ENCODE data around the gene VIPR2. TPM values are rescaled to one million over a fixed set of nuclear protein-coding genes. Genes with fewer than 3 reads are reported as not detected.
A peak's percentile ranks its signal among the peaks of the same experiment; 100 is the strongest.
"Not testable (repeated sequence)": the region's sequence is repeated elsewhere in the genome, so short reads cannot be mapped to it uniquely, and the experiment has no call there.

Gene VIPR2
- total RNA-seq, 6 experiments from 2014 or later: 0.15 to 0.51 (median 0.26) TPM; not detected in 2

- intact Hi-C loops (cut with DNase I): no loop called here
- no peaks in the 10 kb centered on the region for H3K36me3 ChIP-seq
- TF ChIP-seq CTCF (IDR thresholded peaks at IDR 0.05) (no peak), POLR2A (IDR thresholded peaks at IDR 0.05) (no peak)
- DNase-seq: peak in 1 of 3 donors; percentile 10
- no peaks in the 10 kb centered on the region for H3K4me1 ChIP-seq
- H3K9me3 ChIP-seq: no peaks in the 10 kb centered on the region
- no peak overlapping the region for H3K27ac ChIP-seq
- no peak for ATAC-seq
- H3K4me3 ChIP-seq: no peak overlapping the region
- WGBS (ENCODE audit: insufficient coverage, low coverage, low lambda C conversion rate, missing lambda C conversion rate): 72% methylated on average over 6 of the region's 7 CpGs
- H3K27me3 ChIP-seq: no peaks in the 10 kb centered on the region
Observed at GRCh38 chr7:159136442-159136841, 8.2 kb downstream of the VIPR2 start.

- 73% methylated on average over 6 of the region's 8 CpGs for WGBS (ENCODE audit: insufficient coverage, low coverage, low lambda C conversion rate, missing lambda C conversion rate)
- Histone ChIP-seq H3K4me3 (no peak overlapping the region), H3K36me3 (no peaks in the 10 kb centered on the region), H3K27ac (no peak overlapping the region), H3K4me1 (no peaks in the 10 kb centered on the region), H3K9me3 (no peaks in the 10 kb centered on the region), H3K27me3 (no peaks in the 10 kb centered on the region)
- intact Hi-C loops (cut with DNase I): no loop called here
- ATAC-seq (no peak), DNase-seq (peak in 1 of 3 donors; percentile 2)
- no peak for TF ChIP-seq POLR2A (IDR thresholded peaks at IDR 0.05)
Observed at GRCh38 chr7:159136013-159136412, 8.7 kb downstream of the VIPR2 start.

- H3K4me3 ChIP-seq; H3K27ac ChIP-seq; H3K4me1 ChIP-seq; ATAC-seq; H3K9me3 ChIP-seq; H3K27me3 ChIP-seq; H3K36me3 ChIP-seq; intact Hi-C loops (cut with DNase I): not testable (repeated sequence)
- DNase-seq: peak in 1 of 3 donors; percentile 13
- 66% methylated on average over 9 of the region's 14 CpGs for WGBS (ENCODE audit: insufficient coverage, low coverage, low lambda C conversion rate, missing lambda C conversion rate)
Observed at GRCh38 chr7:159132670-159133443, 11.8 kb downstream of the VIPR2 start.

- no peaks in the 10 kb centered on the region for H3K27me3 ChIP-seq
- ATAC-seq (no peak), DNase-seq (no peak)
- H3K27ac ChIP-seq: no peak overlapping the region
- no peaks in the 10 kb centered on the region for H3K9me3 ChIP-seq
- no peak for TF ChIP-seq CTCF (IDR thresholded peaks at IDR 0.05)
- TF ChIP-seq POLR2A (IDR thresholded peaks at IDR 0.05): no peak
- no peaks in the 10 kb centered on the region for H3K4me1 ChIP-seq
- intact Hi-C loops (cut with DNase I): no loop called here
- no peak overlapping the region for H3K4me3 ChIP-seq
- whole genome bisulfite sequencing (ENCODE audit: insufficient coverage, low coverage, low lambda C conversion rate, missing lambda C conversion rate): 57% methylated on average over 7 of the region's 8 CpGs
- no peaks in the 10 kb centered on the region for H3K36me3 ChIP-seq
Observed at GRCh38 chr7:159130820-159131219, 13.8 kb downstream of the VIPR2 start.

- H3K4me3 ChIP-seq: no peak overlapping the region
- no peak overlapping the region for H3K27ac ChIP-seq
- 66% methylated on average over 6 of the region's 9 CpGs for WGBS (ENCODE audit: insufficient coverage, low coverage, low lambda C conversion rate, missing lambda C conversion rate)
- ATAC-seq (no peak), DNase-seq (no peak)
- intact Hi-C loops (cut with DNase I): no loop called here
- H3K4me1 ChIP-seq: no peaks in the 10 kb centered on the region
- H3K27me3 ChIP-seq: no peaks in the 10 kb centered on the region
- H3K9me3 ChIP-seq: no peaks in the 10 kb centered on the region
- no peaks in the 10 kb centered on the region for H3K36me3 ChIP-seq
- TF ChIP-seq CTCF (IDR thresholded peaks at IDR 0.05): no peak
- TF ChIP-seq POLR2A (IDR thresholded peaks at IDR 0.05): no peak
Observed at GRCh38 chr7:159130199-159130775, 14.4 kb downstream of the VIPR2 start.
